Spleen (tissue), 7 donors: Measurements from ENCODE around the gene FNTB.

Source experiments
- CTCF ChIP-seq, 11 experiments: fragments of 200-600 bp in 7 of 11; fragments of 450-650 bp in 4 of 11; sonication (generic) in 4 of 11; IDR thresholded peaks in 8 of 11; conservative IDR thresholded peaks in 3 of 11; 1 replicate in 7 of 11; 2 replicates in 4 of 11; pipeline versions ENCODE4 v1.4.0 to v1.8.0; 2016 to 2021; ENCODE audit warnings: antibody characterized with exemption in 11 of 11, inconsistent platforms in 4 of 11, mild to moderate bottlenecking in 1 of 11
- POLR2A ChIP-seq, 3 donors: fragments of 450-650 bp; IDR thresholded peaks; one replicate each; pipeline ENCODE4 v1.5.1; 2017; ENCODE audit warnings: antibody characterized with exemption in 3 of 3, mild to moderate bottlenecking in 1 of 3
- POLR2AphosphoS5 ChIP-seq, 3 donors: sonication (generic); formaldehyde crosslinking; IDR thresholded peaks; one replicate each; pipeline ENCODE4 v1.5.1; 2017; ENCODE audit warnings: antibody characterized with exemption in 3 of 3
- donor health status: DM: no; HTN: no; CAD: no; lungs with moderate emphysema.
- donor health status: DM: no; HTN: no; CAD: no.
- donor health status: DM: no; HTN: no; CAD: no.

- TF ChIP-seq POLR2A (IDR thresholded peaks at IDR 0.05), result no peak
- no peak for TF ChIP-seq CTCF (IDR thresholded peaks at IDR 0.05 in 8 of 11, conservative IDR thresholded peaks at IDR 0.05 in 3 of 11)
- no peak for TF ChIP-seq POLR2AphosphoS5 (IDR thresholded peaks at IDR 0.05)
Measured at GRCh38 chr14:65027127-65027799, 40.6 kb downstream of the FNTB start.
